Endothelial cell (in vitro differentiated cells): ENCODE measurements around the gene HAAO. TPM values are rescaled to one million over a fixed set of nuclear protein-coding genes. Genes with fewer than 3 reads are reported as not detected.
A peak's percentile ranks its signal among the peaks of the same experiment; 100 is the strongest.
"Not testable (repeated sequence)": the region's sequence is repeated elsewhere in the genome, so short reads cannot be mapped to it uniquely, and the experiment has no call there.

Source experiments
- DNase-seq: peaks from one replicate; pipeline ENCODE4 v3.0.0; 2021; ENCODE audit warnings: low spot score
- H3K27ac Mint-ChIP-seq: one replicate; pipeline ENCODE4 v1.8.0; 2021; ENCODE audit warnings: mixed read lengths, inconsistent platforms; ENCODE audit not compliant: unreplicated experiment
- H3K27me3 Mint-ChIP-seq: one replicate; pipeline ENCODE4 v1.8.0; 2021; ENCODE audit warnings: mild to moderate bottlenecking, moderate library complexity, mixed read lengths, inconsistent platforms; ENCODE audit not compliant: unreplicated experiment
- H3K36me3 Mint-ChIP-seq: one replicate; pipeline ENCODE4 v1.8.0; 2021; ENCODE audit warnings: mild to moderate bottlenecking, low read depth, mixed read lengths, inconsistent platforms; ENCODE audit not compliant: unreplicated experiment
- H3K4me1 Mint-ChIP-seq: one replicate; pipeline ENCODE4 v1.8.0; 2021; ENCODE audit warnings: mild to moderate bottlenecking, mixed read lengths, inconsistent platforms; ENCODE audit not compliant: unreplicated experiment
- H3K4me3 Mint-ChIP-seq: one replicate; pipeline ENCODE4 v1.8.0; 2021; ENCODE audit warnings: mild to moderate bottlenecking, mixed read lengths, inconsistent platforms; ENCODE audit not compliant: unreplicated experiment
- H3K9me3 Mint-ChIP-seq: one replicate; pipeline ENCODE4 v1.8.0; 2021; ENCODE audit warnings: mixed read lengths, inconsistent platforms; ENCODE audit not compliant: unreplicated experiment
- CTCF ChIP-seq: fragments of 200-600 bp; sonication (generic); IDR thresholded peaks from one replicate; pipeline ENCODE4 v1.5.0; 2021; ENCODE audit warnings: antibody characterized with exemption; ENCODE audit not compliant: unreplicated experiment
- total RNA-seq: library from RNA; stranded (reverse); fragmentation: NEBNext Ultra II Directional; extraction: Animal tissue kit (Norgen Biotek cat#: 25700); gene quantifications from one replicate; pipeline ENCODE4 v1.2.1, GENCODE V29; 2021; ENCODE audit not compliant: unreplicated experiment

The HAAO gene
- total RNA-seq, 1 donor from 2014 or later = 6.0 TPM

GRCh38 chr2:42741140-42741539, 51.2 kb downstream of the HAAO start:
- DNase-seq = no peak
- H3K27ac Mint-ChIP-seq = no peak overlapping the region
- no peak for TF ChIP-seq CTCF
- peaks cover 61% of the 10 kb centered on the region for H3K36me3 Mint-ChIP-seq
- H3K4me3 Mint-ChIP-seq = no peak overlapping the region
- no peaks in the 10 kb centered on the region for H3K4me1 Mint-ChIP-seq
- H3K9me3 Mint-ChIP-seq = no peaks in the 10 kb centered on the region
- no peaks in the 10 kb centered on the region for H3K27me3 Mint-ChIP-seq

GRCh38 chr2:42736598-42737322, 55.6 kb downstream of the HAAO start:
- H3K4me1 Mint-ChIP-seq = no peaks in the 10 kb centered on the region
- H3K27ac Mint-ChIP-seq = no peak overlapping the region
- H3K9me3 Mint-ChIP-seq = no peaks in the 10 kb centered on the region
- peaks cover 84% of the 10 kb centered on the region for H3K36me3 Mint-ChIP-seq
- DNase-seq = no peak
- no peak for TF ChIP-seq CTCF
- peak overlapping the region; percentile 20 for H3K4me3 Mint-ChIP-seq
- H3K27me3 Mint-ChIP-seq = no peaks in the 10 kb centered on the region

- no peak overlapping the region for H3K27ac Mint-ChIP-seq
- no peak for TF ChIP-seq CTCF
- no peaks in the 10 kb centered on the region for H3K4me1 Mint-ChIP-seq
- peak overlapping the region; percentile 6 for H3K4me3 Mint-ChIP-seq
- H3K36me3 Mint-ChIP-seq = peaks cover 78% of the 10 kb centered on the region
- H3K27me3 Mint-ChIP-seq = peaks cover 2% of the 10 kb centered on the region
- no peak for DNase-seq
- no peaks in the 10 kb centered on the region for H3K9me3 Mint-ChIP-seq
Measured at GRCh38 chr2:42733852-42734251, 58.5 kb downstream of the HAAO start.

- not testable (repeated sequence) for DNase-seq, H3K27me3 Mint-ChIP-seq, H3K4me3 Mint-ChIP-seq, H3K27ac Mint-ChIP-seq, H3K9me3 Mint-ChIP-seq, H3K4me1 Mint-ChIP-seq
- peaks cover 69% of the 10 kb centered on the region for H3K36me3 Mint-ChIP-seq
Measured at GRCh38 chr2:42731316-42731715, 61.1 kb downstream of the HAAO start.

GRCh38 chr2:42726680-42727079, 65.7 kb downstream of the HAAO start:
- H3K27me3 Mint-ChIP-seq = peaks cover 2% of the 10 kb centered on the region
- H3K4me3 Mint-ChIP-seq = no peak overlapping the region
- no peaks in the 10 kb centered on the region for H3K4me1 Mint-ChIP-seq
- no peaks in the 10 kb centered on the region for H3K9me3 Mint-ChIP-seq
- H3K27ac Mint-ChIP-seq = no peak overlapping the region
- no peak for TF ChIP-seq CTCF
- peaks cover 49% of the 10 kb centered on the region for H3K36me3 Mint-ChIP-seq
- DNase-seq = no peak
